ENCODE measurements around the gene CYTH3.

CYTH3 gene

DNA sequence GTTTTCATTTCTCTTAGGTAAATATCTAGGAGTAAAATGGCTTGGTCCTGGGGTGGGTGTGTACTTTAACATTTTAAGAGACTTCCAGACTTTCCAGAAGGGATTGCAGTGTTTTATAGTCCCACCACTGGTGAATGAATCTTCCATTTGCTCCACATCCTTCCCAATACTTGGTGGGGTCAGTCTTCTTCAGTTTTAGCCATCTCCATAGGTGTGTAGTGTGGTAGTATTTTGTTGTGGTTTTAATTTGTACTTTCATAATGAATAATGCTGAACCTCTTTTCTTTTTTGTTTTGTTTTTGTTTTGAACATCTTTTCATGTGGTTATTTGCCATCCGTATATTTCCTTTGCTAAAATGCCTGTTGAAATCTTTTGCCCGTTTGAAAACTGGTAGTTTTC lies 154.9 kb downstream of the CYTH3 start:
- peaks cover 83% of the 10 kb centered on the region for H3K36me3 ChIP-seq (ENCODE audit: control insufficient read depth, insufficient read depth, low read length)
- H3K4me3 ChIP-seq (ENCODE audit: low read depth, low read length): no peak overlapping the region
- H3K9ac ChIP-seq (ENCODE audit: low read length): no peak overlapping the region
- H3K27me3 ChIP-seq (ENCODE audit: control insufficient read depth, insufficient read depth, low read length): no peaks in the 10 kb centered on the region
- H3K27ac ChIP-seq (ENCODE audit: low read depth, low read length): no peak overlapping the region
- H3K4me1 ChIP-seq (ENCODE audit: control insufficient read depth, insufficient read depth, low read length): no peaks in the 10 kb centered on the region
- H3K9me3 ChIP-seq (ENCODE audit: control insufficient read depth, insufficient read depth, low read depth, low read length): peaks cover 3% of the 10 kb centered on the region; the same call in 1 of the 2 replicates

DNA sequence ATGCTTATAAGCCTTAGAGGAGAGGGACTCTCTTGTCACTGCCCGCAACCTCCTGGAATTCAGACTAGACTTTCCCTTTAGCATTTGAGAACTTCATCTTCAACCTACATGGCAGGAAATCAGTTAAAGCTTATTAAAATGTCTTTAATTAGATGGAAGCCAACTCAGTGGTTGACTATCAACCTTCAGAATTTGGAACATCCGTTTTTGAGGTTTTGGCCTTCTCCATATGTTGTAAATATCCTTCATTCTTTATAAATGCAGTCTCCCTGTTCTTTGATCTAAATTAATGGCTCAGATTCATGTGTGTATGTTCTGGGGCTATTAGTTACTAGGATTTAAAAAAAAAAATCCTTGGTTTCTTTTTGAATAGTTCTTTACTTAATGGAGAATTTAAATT lies 156.2 kb downstream of the CYTH3 start:
- no peak overlapping the region for H3K9ac ChIP-seq (ENCODE audit: low read length)
- peaks cover 3% of the 10 kb centered on the region; the same call in 1 of the 2 replicates for H3K9me3 ChIP-seq (ENCODE audit: control insufficient read depth, insufficient read depth, low read depth, low read length)
- no peak overlapping the region for H3K27ac ChIP-seq (ENCODE audit: low read depth, low read length)
- peaks cover 75% of the 10 kb centered on the region for H3K36me3 ChIP-seq (ENCODE audit: control insufficient read depth, insufficient read depth, low read length)
- H3K4me3 ChIP-seq (ENCODE audit: low read depth, low read length): no peak overlapping the region
- no peaks in the 10 kb centered on the region for H3K4me1 ChIP-seq (ENCODE audit: control insufficient read depth, insufficient read depth, low read length)
- H3K27me3 ChIP-seq (ENCODE audit: control insufficient read depth, insufficient read depth, low read length): no peaks in the 10 kb centered on the region

All from HUES6 (cell line).